IPS-18a (cell line): ENCODE results near the gene EGFLAM.

Experiments used
- H3K27ac ChIP-seq: one replicate; pipeline ENCODE4 v1.5.1; 2013; ENCODE audit warnings: low read length
- H3K27me3 ChIP-seq: one replicate; pipeline ENCODE4 v1.6.1; 2013; ENCODE audit warnings: mild to moderate bottlenecking, low read length; ENCODE audit not compliant: control insufficient read depth, insufficient read depth
- H3K36me3 ChIP-seq: one replicate; pipeline ENCODE4 v1.6.1; 2013; ENCODE audit warnings: low read depth, low read length; ENCODE audit not compliant: control insufficient read depth
- H3K4me1 ChIP-seq: one replicate; pipeline ENCODE4 v1.6.1; 2013; ENCODE audit warnings: low read depth, low read length; ENCODE audit not compliant: control insufficient read depth
- H3K4me3 ChIP-seq: one replicate; pipeline ENCODE4 v1.5.1; 2013; ENCODE audit warnings: low read length
- H3K9ac ChIP-seq: one replicate; pipeline ENCODE4 v1.6.1; 2013; ENCODE audit warnings: mild to moderate bottlenecking, low read length, moderate library complexity
- H3K9me3 ChIP-seq: one replicate; pipeline ENCODE4 v1.6.1; 2013; ENCODE audit warnings: low read depth, low read length; ENCODE audit not compliant: control insufficient read depth

Gene EGFLAM

DNA sequence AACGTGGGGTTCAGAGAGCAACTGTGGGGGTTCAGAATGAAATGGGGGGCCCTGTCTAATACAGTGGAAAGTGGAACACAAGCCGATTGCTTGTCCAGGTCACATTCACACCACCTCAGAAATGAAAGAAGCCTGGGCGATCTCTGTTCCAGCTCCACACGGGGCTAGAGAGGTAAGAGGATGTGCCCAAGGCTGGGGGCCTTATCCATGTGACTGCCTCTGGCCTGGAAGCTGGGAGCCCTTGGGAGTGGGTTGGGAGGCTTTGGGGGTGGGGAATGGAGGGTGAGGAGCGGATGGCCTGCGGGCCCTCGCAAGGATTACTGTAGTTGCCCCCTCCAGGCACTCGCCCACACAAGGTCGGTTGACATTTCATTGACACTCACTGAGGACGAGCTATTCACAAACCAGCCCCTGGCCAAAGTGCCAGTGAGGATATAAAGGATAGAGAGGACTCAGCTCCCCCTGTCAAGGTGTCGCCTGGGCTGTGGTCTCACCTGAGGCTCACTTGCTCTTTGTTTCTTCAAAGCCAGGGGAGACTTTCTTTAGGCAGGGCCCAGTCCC is 211.4 kb downstream of the EGFLAM start:
- H3K9me3 ChIP-seq: no peaks in the 10 kb centered on the region
- H3K4me1 ChIP-seq: no peaks in the 10 kb centered on the region
- no peak overlapping the region for H3K9ac ChIP-seq
- H3K27me3 ChIP-seq: no peaks in the 10 kb centered on the region
- H3K27ac ChIP-seq: no peak overlapping the region
- no peaks in the 10 kb centered on the region for H3K36me3 ChIP-seq
- H3K4me3 ChIP-seq: no peak overlapping the region

- no peak overlapping the region for H3K4me3 ChIP-seq
- H3K9ac ChIP-seq: no peak overlapping the region
- H3K27ac ChIP-seq: no peak overlapping the region
- H3K9me3 ChIP-seq: no peaks in the 10 kb centered on the region
- no peaks in the 10 kb centered on the region for H3K27me3 ChIP-seq
- H3K36me3 ChIP-seq: no peaks in the 10 kb centered on the region
- no peaks in the 10 kb centered on the region for H3K4me1 ChIP-seq
These were observed 213.3 kb downstream of the EGFLAM start for GRCh38 chr5:38471709-38472108.

DNA sequence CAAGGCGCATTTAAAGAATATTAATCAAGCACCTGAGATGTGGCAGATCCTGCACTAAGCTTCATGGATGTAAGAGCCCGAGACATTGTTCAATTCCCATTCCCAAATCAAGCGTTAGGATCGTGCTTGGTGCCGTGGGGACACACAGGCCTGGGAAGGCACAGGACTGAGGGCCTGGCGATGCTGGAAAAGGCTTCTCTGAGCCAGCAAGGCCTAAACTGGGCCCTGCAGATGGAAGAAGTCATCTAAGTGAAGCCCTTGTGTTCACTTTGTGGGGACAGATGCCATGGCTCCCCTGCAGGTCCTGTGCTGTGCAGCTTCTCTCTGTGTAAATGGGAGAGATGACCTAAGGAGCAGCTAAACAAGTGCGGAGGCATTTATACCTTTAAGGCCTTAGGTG is 214.2 kb downstream of the EGFLAM start:
- H3K9me3 ChIP-seq: no peaks in the 10 kb centered on the region
- H3K27ac ChIP-seq: no peak overlapping the region
- H3K27me3 ChIP-seq: no peaks in the 10 kb centered on the region

DNA sequence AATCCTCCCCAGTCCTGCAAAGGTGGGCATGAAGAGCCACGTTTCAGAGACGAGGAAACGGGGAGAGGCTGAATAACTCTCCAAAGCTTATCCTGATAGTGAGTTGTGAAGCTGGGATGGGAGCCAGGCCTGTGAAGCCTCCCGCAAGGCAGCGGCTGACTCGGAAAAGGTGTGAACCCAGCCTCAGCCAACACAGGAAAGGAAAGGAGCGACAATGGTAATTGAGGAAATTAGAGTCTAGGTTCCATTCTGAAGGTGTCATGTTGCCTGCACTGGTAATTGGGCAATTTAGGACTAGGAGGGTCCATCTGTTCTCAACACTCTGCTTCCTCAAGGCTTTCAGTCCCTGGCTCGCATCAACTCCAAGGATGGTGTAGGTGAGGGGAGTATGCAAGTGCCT is 214.6 kb downstream of the EGFLAM start:
- no peaks in the 10 kb centered on the region for H3K36me3 ChIP-seq
- no peak overlapping the region for H3K9ac ChIP-seq
- no peaks in the 10 kb centered on the region for H3K9me3 ChIP-seq
- H3K4me3 ChIP-seq: no peak overlapping the region
- H3K4me1 ChIP-seq: no peaks in the 10 kb centered on the region
- H3K27ac ChIP-seq: no peak overlapping the region
- no peaks in the 10 kb centered on the region for H3K27me3 ChIP-seq

More for the DNA sequence above, 214.2 kb downstream of the EGFLAM start:
- Histone ChIP-seq H3K4me1 (no peaks in the 10 kb centered on the region), H3K4me3 (no peak overlapping the region), H3K9ac (no peak overlapping the region), H3K36me3 (no peaks in the 10 kb centered on the region)

GRCh38 chr5:38478166-38478565 is 219.8 kb downstream of the EGFLAM start:
- Histone ChIP-seq H3K4me3 (no peak overlapping the region), H3K9me3 (no peaks in the 10 kb centered on the region), H3K4me1 (no peaks in the 10 kb centered on the region), H3K27me3 (no peaks in the 10 kb centered on the region), H3K27ac (no peak overlapping the region), H3K9ac (no peak overlapping the region), H3K36me3 (no peaks in the 10 kb centered on the region)

DNA sequence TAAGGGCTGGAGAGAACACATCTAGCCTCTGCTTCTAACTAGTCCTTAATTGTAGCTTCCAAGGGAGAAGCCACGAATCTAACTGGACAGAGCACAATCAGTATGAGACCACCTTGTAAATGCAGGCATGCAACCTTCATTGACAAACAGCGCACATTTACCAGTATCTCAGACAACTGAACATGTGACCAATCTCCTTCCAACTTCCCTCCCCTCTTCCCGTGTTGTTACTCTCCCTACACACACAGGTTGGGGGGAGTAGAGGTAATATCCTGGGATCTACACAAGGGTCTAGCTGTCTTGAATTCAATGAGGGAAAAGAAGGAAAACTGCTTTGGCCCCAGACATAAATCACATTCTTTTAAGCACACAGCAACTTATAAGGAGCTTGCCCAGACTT is 220.5 kb downstream of the EGFLAM start:
- Histone ChIP-seq H3K9ac (no peak overlapping the region), H3K4me3 (no peak overlapping the region), H3K9me3 (no peaks in the 10 kb centered on the region)

GRCh38 chr5:38479315-38479904 is 221.1 kb downstream of the EGFLAM start:
- no peaks in the 10 kb centered on the region for H3K9me3 ChIP-seq
- no peaks in the 10 kb centered on the region for H3K27me3 ChIP-seq
- H3K4me1 ChIP-seq: no peaks in the 10 kb centered on the region
- no peak overlapping the region for H3K27ac ChIP-seq
- no peaks in the 10 kb centered on the region for H3K36me3 ChIP-seq
- no peak overlapping the region for H3K9ac ChIP-seq
- H3K4me3 ChIP-seq: no peak overlapping the region

More for the DNA sequence above, 220.5 kb downstream of the EGFLAM start:
- Histone ChIP-seq H3K27me3 (no peaks in the 10 kb centered on the region), H3K4me1 (no peaks in the 10 kb centered on the region), H3K27ac (no peak overlapping the region), H3K36me3 (no peaks in the 10 kb centered on the region)

- no peaks in the 10 kb centered on the region for H3K27me3 ChIP-seq
- no peak overlapping the region for H3K27ac ChIP-seq
- H3K9me3 ChIP-seq: no peaks in the 10 kb centered on the region
- H3K36me3 ChIP-seq: no peaks in the 10 kb centered on the region
- H3K9ac ChIP-seq: no peak overlapping the region
- no peak overlapping the region for H3K4me3 ChIP-seq
- H3K4me1 ChIP-seq: no peaks in the 10 kb centered on the region
These were observed 225.5 kb downstream of the EGFLAM start for GRCh38 chr5:38483805-38484398.

GRCh38 chr5:38494175-38494574 is 235.8 kb downstream of the EGFLAM start:
- Histone ChIP-seq H3K4me1 (no peaks in the 10 kb centered on the region), H3K9ac (no peak overlapping the region), H3K4me3 (no peak overlapping the region), H3K27me3 (no peaks in the 10 kb centered on the region), H3K9me3 (no peaks in the 10 kb centered on the region), H3K27ac (no peak overlapping the region), H3K36me3 (no peaks in the 10 kb centered on the region)

DNA sequence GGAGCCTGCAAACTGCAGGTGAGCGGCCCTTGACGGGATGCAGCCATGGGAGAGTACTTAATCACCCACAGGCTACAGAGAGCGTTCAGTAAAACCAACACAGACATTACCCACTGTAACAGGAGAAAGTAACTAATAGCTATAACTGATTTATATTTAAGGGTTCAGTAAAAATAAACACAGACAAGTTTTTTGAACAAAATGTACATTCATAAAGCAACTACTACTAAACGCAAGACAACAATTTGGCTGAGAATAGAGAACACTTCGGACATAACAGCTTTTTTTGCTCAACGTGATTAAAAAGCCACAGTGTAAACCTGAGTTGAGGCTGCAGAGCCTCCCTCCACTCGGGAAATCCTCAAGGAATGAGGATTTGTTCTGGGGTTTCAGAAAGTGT is 236.4 kb downstream of the EGFLAM start:
- H3K4me1 ChIP-seq: no peaks in the 10 kb centered on the region
- H3K4me3 ChIP-seq: no peak overlapping the region
- H3K27ac ChIP-seq: no peak overlapping the region
- no peaks in the 10 kb centered on the region for H3K9me3 ChIP-seq
- H3K36me3 ChIP-seq: no peaks in the 10 kb centered on the region
- H3K9ac ChIP-seq: no peak overlapping the region
- H3K27me3 ChIP-seq: no peaks in the 10 kb centered on the region

GRCh38 chr5:38497946-38498345 is 239.6 kb downstream of the EGFLAM start:
- Histone ChIP-seq H3K27me3 (no peaks in the 10 kb centered on the region), H3K36me3 (no peaks in the 10 kb centered on the region), H3K9me3 (no peaks in the 10 kb centered on the region), H3K4me3 (no peak overlapping the region), H3K4me1 (peaks cover 3% of the 10 kb centered on the region), H3K27ac (no peak overlapping the region), H3K9ac (no peak overlapping the region)
